CD4-positive, CD25-positive, alpha-beta regulatory T cell (primary cell): ENCODE data around the gene ZCRB1. TPM values are rescaled to one million over a fixed set of nuclear protein-coding genes. Genes with fewer than 3 reads are reported as not detected.
"Not testable (repeated sequence)": the region's sequence is repeated elsewhere in the genome, so short reads cannot be mapped to it uniquely, and the experiment has no call there.

Source experiments
- ATAC-seq, 2 donors: fragments of 150-1000 bp; cut with Tn5 transposase; one replicate each; pipeline ENCODE4 v1.10.0; 2021; ENCODE audit warnings: low read depth in 2 of 2, moderate number of reproducible peaks in 2 of 2, moderate library complexity in 1 of 2
- DNase-seq, 3 donors: peaks; one replicate each; pipeline versions ENCODE4 v3.0.0 to v3.0.0-alpha.2; 2012 to 2022; ENCODE audit warnings: mixed read lengths in 1 of 3
- H3K27ac ChIP-seq: one replicate; pipeline ENCODE4 v1.7.0; 2013; ENCODE audit warnings: mild to moderate bottlenecking, low read length; ENCODE audit not compliant: insufficient read depth, poor library complexity, severe bottlenecking
- H3K27me3 ChIP-seq: one replicate; pipeline ENCODE4 v1.7.0; 2013; ENCODE audit warnings: low read length; ENCODE audit not compliant: control insufficient read depth, insufficient read depth
- H3K36me3 ChIP-seq: one replicate; pipeline ENCODE4 v1.7.0; 2013; ENCODE audit warnings: mild to moderate bottlenecking, low read length, moderate library complexity; ENCODE audit not compliant: control insufficient read depth, insufficient read depth
- H3K4me1 ChIP-seq: 2 replicates; pipeline ENCODE4 v1.7.0; 2013; ENCODE audit warnings: mild to moderate bottlenecking, low read length; ENCODE audit not compliant: insufficient read depth, control insufficient read depth, poor library complexity, severe bottlenecking
- H3K4me3 ChIP-seq: one replicate; pipeline ENCODE4 v1.7.0; 2013; ENCODE audit warnings: low read depth, mild to moderate bottlenecking, low read length, moderate library complexity
- H3K9me3 ChIP-seq, 2 experiments: 1 replicate in 1 of 2; 2 replicates in 1 of 2; pipeline ENCODE4 v1.7.0; 2013; ENCODE audit warnings: low read length in 2 of 2, mild to moderate bottlenecking in 1 of 2, moderate library complexity in 1 of 2; ENCODE audit not compliant: control insufficient read depth in 2 of 2
- H3K27ac Mint-ChIP-seq, 3 donors: one replicate each; pipeline ENCODE4 v1.8.0; 2020 to 2022; ENCODE audit warnings: mild to moderate bottlenecking in 3 of 3, mixed read lengths in 3 of 3, moderate library complexity in 2 of 3
- H3K27me3 Mint-ChIP-seq: one replicate; pipeline ENCODE4 v1.8.0; 2022; ENCODE audit warnings: mild to moderate bottlenecking, mixed read lengths
- H3K36me3 Mint-ChIP-seq: one replicate; pipeline ENCODE4 v1.8.0; 2020; ENCODE audit warnings: mixed read lengths
- H3K4me1 Mint-ChIP-seq, 4 donors: one replicate each; pipeline ENCODE4 v1.8.0; 2020 to 2022; ENCODE audit warnings: mixed read lengths in 4 of 4, mild to moderate bottlenecking in 1 of 4
- H3K4me3 Mint-ChIP-seq, 4 donors: one replicate each; pipeline ENCODE4 v1.8.0; 2020 to 2022; ENCODE audit warnings: mild to moderate bottlenecking in 4 of 4, mixed read lengths in 4 of 4, moderate library complexity in 3 of 4
- H3K9me3 Mint-ChIP-seq, 7 donors: one replicate each; pipeline ENCODE4 v1.8.0; 2020 to 2022; ENCODE audit warnings: mixed read lengths in 7 of 7, mild to moderate bottlenecking in 3 of 7, moderate library complexity in 2 of 7
- polyA plus RNA-seq, 4 donors: library from polyadenylated mRNA; unstranded; fragments of 300-500 nt; fragmentation: Illumina TruSeq; gene quantifications; one replicate each; pipeline ENCODE4 v1.2.3, GENCODE V29; 2021
- total RNA-seq: library from RNA; stranded (reverse); gene quantifications from one replicate; pipeline ENCODE4 v1.2.3, GENCODE V29; 2022

The ZCRB1 gene
- total and polyA plus RNA-seq, 5 donors from 2014 or later: 36.7 to 150 (median 87.9) TPM

DNA sequence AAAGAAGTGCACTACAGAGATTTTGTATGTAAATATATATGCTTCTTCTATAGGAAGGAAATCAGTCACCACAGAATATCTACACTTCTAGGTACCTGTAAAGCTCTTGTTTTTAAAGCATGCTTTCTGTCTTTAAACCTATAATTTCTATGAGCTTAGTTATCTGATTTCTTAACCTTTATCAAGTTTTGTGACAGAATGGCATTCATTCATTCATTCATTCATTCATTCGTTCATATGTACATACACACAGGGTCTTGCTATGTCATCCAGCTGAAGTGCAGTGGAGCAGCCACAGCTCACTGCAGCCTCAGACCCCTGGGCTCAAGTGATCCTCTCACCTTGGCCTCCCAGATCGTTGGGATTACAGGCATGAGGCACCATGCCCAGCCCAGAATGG is 16.1 kb upstream of the ZCRB1 start:
- H3K27me3 Mint-ChIP-seq: no peaks in the 10 kb centered on the region
- H3K4me3 ChIP-seq: no peak overlapping the region
- peaks cover 22% of the 10 kb centered on the region for H3K36me3 Mint-ChIP-seq
- no peaks in the 10 kb centered on the region for H3K9me3 ChIP-seq
- DNase-seq (no peak), ATAC-seq (no peak)
- H3K4me3 Mint-ChIP-seq: no peak overlapping the region
- no peaks in the 10 kb centered on the region for H3K9me3 Mint-ChIP-seq
- H3K4me1 Mint-ChIP-seq: peaks cover 47 to 65% (median 54%) of the 10 kb centered on the region in 4 donors
- H3K27ac ChIP-seq: no peak overlapping the region
- no peak overlapping the region for H3K27ac Mint-ChIP-seq
- H3K27me3 ChIP-seq: no peaks in the 10 kb centered on the region
- H3K36me3 ChIP-seq: peaks cover 24% of the 10 kb centered on the region
- H3K4me1 ChIP-seq: peaks cover 14% of the 10 kb centered on the region

DNA sequence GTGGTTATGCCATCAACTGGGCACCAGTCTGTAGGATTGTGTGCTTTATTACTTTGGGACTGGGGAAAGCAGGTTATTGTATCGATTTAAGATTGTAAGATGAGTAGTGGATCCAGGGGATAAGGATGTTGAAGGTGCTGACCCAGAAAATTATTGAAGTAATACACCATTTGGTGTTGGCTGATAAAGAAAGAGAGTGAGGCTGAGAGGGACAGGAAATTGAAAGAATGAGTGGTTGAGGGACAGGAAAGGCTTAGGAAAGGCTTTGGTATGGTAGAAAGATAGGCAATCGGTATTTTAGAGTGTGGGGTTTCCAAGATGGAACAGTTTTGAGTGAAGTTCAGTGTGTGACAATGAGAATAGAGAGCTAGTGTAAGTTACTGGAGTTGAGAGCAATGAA is 12.4 kb upstream of the ZCRB1 start:
- ATAC-seq (no peak), DNase-seq (no peak)
- H3K27me3 Mint-ChIP-seq: no peaks in the 10 kb centered on the region
- peaks cover 41 to 61% (median 54%) of the 10 kb centered on the region in 4 donors for H3K4me1 Mint-ChIP-seq
- peaks cover 21% of the 10 kb centered on the region for H3K36me3 Mint-ChIP-seq
- peak overlapping the region in 2 of 3 donors; percentile 8 to 15 for H3K27ac Mint-ChIP-seq
- peaks cover 32% of the 10 kb centered on the region for H3K4me1 ChIP-seq
- H3K4me3 Mint-ChIP-seq: peak overlapping the region in 2 of 4 donors; percentile 14
- no peaks in the 10 kb centered on the region for H3K27me3 ChIP-seq
- H3K4me3 ChIP-seq: no peak overlapping the region
- H3K9me3 ChIP-seq: no peaks in the 10 kb centered on the region
- no peaks in the 10 kb centered on the region for H3K9me3 Mint-ChIP-seq
- H3K36me3 ChIP-seq: peaks cover 37% of the 10 kb centered on the region
- no peak overlapping the region for H3K27ac ChIP-seq

DNA sequence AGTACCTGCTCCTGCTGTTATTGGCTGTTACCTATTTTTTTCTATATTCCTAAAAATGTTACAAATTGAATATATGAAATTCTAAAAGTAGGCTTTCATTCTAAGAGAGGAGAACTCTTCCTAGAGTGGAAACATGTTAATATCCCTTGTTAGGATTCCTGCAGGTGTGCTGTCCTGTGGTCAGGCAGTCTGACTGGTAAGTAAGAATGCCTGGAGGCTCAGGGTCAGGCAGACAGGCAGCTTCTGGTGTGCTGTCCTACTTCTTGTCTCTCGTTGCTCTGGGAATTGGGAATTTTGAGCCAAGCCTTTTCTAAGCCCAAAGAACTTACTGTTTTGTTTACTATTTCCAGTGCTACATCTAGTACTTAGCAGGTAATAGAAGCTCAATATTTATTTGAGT is 10.4 kb upstream of the ZCRB1 start:
- Histone ChIP-seq H3K36me3 (peaks cover 31% of the 10 kb centered on the region), H3K9me3 (no peaks in the 10 kb centered on the region), H3K27me3 (no peaks in the 10 kb centered on the region), H3K4me3 (no peak overlapping the region), H3K27ac (no peak overlapping the region), H3K4me1 (peaks cover 27% of the 10 kb centered on the region)
- DNase-seq (no peak), ATAC-seq (no peak)
- peaks cover 49 to 61% (median 53%) of the 10 kb centered on the region in 4 donors for H3K4me1 Mint-ChIP-seq
- H3K9me3 Mint-ChIP-seq: no peaks in the 10 kb centered on the region
- H3K4me3 Mint-ChIP-seq: no peak overlapping the region
- no peak overlapping the region for H3K27ac Mint-ChIP-seq
- no peaks in the 10 kb centered on the region for H3K27me3 Mint-ChIP-seq
- H3K36me3 Mint-ChIP-seq: peaks cover 21% of the 10 kb centered on the region

DNA sequence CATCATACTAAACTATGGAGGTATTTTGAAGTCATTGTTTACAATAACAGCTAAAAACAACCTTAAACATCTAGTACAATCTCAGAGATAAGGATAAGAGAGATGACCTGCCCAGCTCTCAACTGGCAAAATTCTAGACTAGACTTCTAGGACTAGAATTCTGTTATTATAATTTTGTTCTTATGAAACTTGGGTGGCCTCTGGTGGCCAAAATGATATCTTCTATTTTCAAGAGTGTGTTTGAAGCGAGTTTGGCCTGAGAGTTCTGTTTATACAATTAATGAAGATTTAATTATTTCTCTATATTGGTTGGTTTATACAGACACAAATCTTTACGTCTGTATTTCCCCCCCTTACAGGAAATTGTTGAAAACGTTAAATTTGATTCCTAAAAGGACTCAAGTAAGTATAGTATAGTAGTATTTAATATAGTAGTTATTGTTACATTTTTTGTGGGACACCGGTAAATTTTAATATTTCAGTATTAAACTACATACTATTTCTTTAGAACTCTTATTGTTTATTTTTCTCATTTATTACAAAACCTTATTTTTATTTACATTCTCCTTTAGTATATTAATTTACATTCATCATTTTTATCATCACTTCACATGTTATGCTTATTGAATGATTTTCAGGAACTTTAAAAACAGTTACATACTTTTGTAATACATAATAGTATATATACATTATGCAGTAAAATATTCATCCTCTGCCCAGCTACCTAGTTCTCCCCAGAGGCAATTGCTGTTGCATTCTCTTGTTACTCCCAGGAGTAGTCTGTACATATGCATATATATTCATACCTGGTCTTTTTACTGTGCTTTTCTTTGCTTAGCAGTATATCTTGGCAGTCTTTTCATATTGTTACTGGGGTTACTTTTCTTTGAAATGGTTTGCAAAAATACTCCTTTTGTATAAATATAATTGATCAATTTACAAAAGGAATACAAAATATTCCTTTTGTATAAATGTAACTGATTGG is 6.7 kb upstream of the ZCRB1 start:
- Mint-ChIP-seq H3K4me1 (peaks cover 41 to 74% (median 60%) of the 10 kb centered on the region in 4 donors), H3K9me3 (no peaks in the 10 kb centered on the region), H3K27me3 (no peaks in the 10 kb centered on the region), H3K4me3 (peak overlapping the region in 2 of 4 donors; percentile 28 to 62), H3K27ac (peak overlapping the region in 1 of 3 donors; percentile 57), H3K36me3 (peaks cover 3% of the 10 kb centered on the region)
- no peak overlapping the region for H3K4me3 ChIP-seq
- peaks cover 14% of the 10 kb centered on the region for H3K36me3 ChIP-seq
- ATAC-seq (peak in 1 of 2 donors; percentile 64), DNase-seq (peak in 2 of 3 donors; percentile 51 to 69)
- no peak overlapping the region for H3K27ac ChIP-seq
- no peaks in the 10 kb centered on the region for H3K9me3 ChIP-seq
- H3K4me1 ChIP-seq: peaks cover 42% of the 10 kb centered on the region
- no peaks in the 10 kb centered on the region for H3K27me3 ChIP-seq

DNA sequence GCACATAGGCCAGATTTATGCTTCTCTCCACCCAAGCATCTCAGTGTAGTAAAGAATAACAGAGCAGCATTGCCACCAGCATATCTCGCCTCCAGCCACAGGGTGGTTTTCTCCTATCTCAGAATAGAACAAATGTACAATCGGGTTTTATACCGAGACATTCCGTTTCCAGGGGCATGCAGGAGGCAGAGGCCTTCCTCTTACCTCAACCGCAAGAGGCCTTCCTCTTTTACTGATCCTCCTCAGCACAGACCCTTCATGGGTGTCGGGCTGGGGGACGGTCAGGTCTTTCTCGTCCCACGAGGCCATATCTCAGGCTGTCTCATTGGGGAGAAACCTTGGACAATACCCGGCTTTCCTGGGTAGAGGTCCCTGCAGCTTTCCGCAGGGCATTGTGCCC is 4.2 kb upstream of the ZCRB1 start:
- peaks cover 52% of the 10 kb centered on the region for H3K4me1 ChIP-seq

DNA sequence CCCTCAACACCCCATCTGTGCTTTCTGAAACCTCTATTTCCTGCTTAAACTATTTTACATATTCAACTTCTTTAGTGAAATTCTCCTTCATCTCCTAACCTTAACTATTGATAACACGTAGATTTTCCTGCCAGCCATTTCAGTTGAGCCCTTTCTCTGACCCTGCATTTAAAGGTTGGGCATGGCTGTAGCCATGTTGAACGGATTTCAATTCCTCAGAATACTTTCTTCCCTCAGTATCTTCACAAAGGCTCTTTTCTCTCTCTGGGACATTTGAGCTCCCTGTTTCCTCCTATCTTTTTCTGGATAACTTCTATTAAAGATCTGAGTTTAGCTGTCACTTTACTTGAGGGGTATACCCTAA is 1.3 kb upstream of the ZCRB1 start:
- no peaks in the 10 kb centered on the region for H3K27me3 Mint-ChIP-seq
- DNase-seq: no peak
- no peaks in the 10 kb centered on the region for H3K27me3 ChIP-seq
- peaks cover 27 to 74% (median 56%) of the 10 kb centered on the region in 4 donors for H3K4me1 Mint-ChIP-seq
- peak overlapping the region; percentile 92 to 99 (median 98) for H3K4me3 Mint-ChIP-seq
- H3K9me3 ChIP-seq: no peaks in the 10 kb centered on the region
- H3K27ac Mint-ChIP-seq: peak overlapping the region; percentile 90 to 99 (median 98)
- no peak for ATAC-seq
- peaks cover 5% of the 10 kb centered on the region for H3K36me3 ChIP-seq
- no peaks in the 10 kb centered on the region for H3K36me3 Mint-ChIP-seq
- H3K4me1 ChIP-seq: peaks cover 43% of the 10 kb centered on the region
- H3K27ac ChIP-seq: peak overlapping the region; percentile 84
- H3K9me3 Mint-ChIP-seq: no peaks in the 10 kb centered on the region
- peak overlapping the region; percentile 97 for H3K4me3 ChIP-seq

More for the DNA sequence above, 4.2 kb upstream of the ZCRB1 start:
- H3K27me3 ChIP-seq, H3K27ac ChIP-seq, H3K27me3 Mint-ChIP-seq, DNase-seq, H3K9me3 Mint-ChIP-seq, H3K9me3 ChIP-seq, H3K36me3 ChIP-seq, H3K36me3 Mint-ChIP-seq, H3K4me3 ChIP-seq, ATAC-seq: not testable (repeated sequence)
- H3K4me3 Mint-ChIP-seq: peak overlapping the region; percentile 15 to 51 (median 34)
- H3K4me1 Mint-ChIP-seq: peaks cover 42 to 84% (median 68%) of the 10 kb centered on the region in 4 donors
- H3K27ac Mint-ChIP-seq: peak overlapping the region; percentile 2 to 67 (median 47)

DNA sequence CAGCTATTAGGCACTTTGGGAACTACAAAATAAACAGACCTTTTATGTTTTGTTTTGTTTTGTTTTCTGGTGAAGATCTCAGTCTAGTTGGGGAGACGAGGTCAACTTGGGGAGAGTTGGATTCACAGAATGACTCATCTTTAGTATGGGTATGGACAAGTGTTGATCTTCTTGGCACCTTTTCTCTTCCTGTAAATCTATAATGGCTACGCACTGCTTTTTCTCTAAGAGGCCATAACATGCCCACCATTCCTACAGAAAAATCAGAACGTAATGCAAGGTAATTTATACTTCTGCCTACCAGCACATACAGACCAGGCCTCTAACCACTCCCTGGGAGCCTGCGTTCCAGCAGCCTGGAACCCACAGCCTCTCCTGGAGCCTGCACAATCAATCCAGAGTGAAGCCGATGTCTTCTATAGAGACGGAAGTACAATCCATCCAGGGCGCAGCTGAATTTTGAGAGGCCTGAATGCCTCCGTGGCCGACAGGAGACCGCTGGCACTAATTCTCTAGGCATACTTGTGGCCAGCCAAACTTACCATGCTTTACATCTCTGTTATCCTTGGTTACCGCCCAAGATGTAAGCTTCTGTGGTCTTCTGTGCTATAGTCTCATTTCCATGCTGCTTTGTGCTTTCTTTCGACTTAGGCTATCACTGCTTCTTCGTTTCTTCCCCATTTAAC is 790 bp upstream of the ZCRB1 start:
- no peaks in the 10 kb centered on the region for H3K9me3 Mint-ChIP-seq
- H3K4me3 Mint-ChIP-seq: peak overlapping the region; percentile 92 to 99 (median 98)
- H3K27ac ChIP-seq: peak overlapping the region; percentile 84
- peaks cover 22 to 69% (median 52%) of the 10 kb centered on the region in 4 donors for H3K4me1 Mint-ChIP-seq
- peak overlapping the region; percentile 97 for H3K4me3 ChIP-seq
- H3K4me1 ChIP-seq: peaks cover 43% of the 10 kb centered on the region
- DNase-seq: peak in 2 of 3 donors; percentile 32 to 37
- ATAC-seq: peak in 1 of 2 donors; percentile 13
- H3K36me3 Mint-ChIP-seq: peaks cover 2% of the 10 kb centered on the region
- no peaks in the 10 kb centered on the region for H3K27me3 Mint-ChIP-seq
- H3K27ac Mint-ChIP-seq: peak overlapping the region; percentile 90 to 99 (median 98)
- H3K9me3 ChIP-seq: no peaks in the 10 kb centered on the region
- no peaks in the 10 kb centered on the region for H3K27me3 ChIP-seq
- H3K36me3 ChIP-seq: peaks cover 5% of the 10 kb centered on the region
